H9 (cell line): ENCODE measurements around the gene ARFGEF2. TPM values are rescaled to one million over a fixed set of nuclear protein-coding genes. Genes with fewer than 3 reads are reported as not detected.

Experiments used
- DNase-seq: peaks from one replicate; pipeline ENCODE4 v3.0.0-alpha.2; 2017
- H2AFZ ChIP-seq: one replicate; pipeline ENCODE4 v1.6.1; 2013; ENCODE audit warnings: mild to moderate bottlenecking, low read length, control low read depth, moderate library complexity
- H2AK5ac ChIP-seq: 2 replicates; pipeline ENCODE4 v1.6.1; 2013; ENCODE audit warnings: low read length, control low read depth, mixed read lengths; ENCODE audit not compliant: insufficient read length
- H2BK120ac ChIP-seq: one replicate; pipeline ENCODE4 v1.6.1; 2013; ENCODE audit warnings: low read depth, mild to moderate bottlenecking, low read length, control low read depth, inconsistent platforms; ENCODE audit not compliant: poor library complexity, severe bottlenecking
- H2BK12ac ChIP-seq: 2 replicates; pipeline ENCODE4 v1.6.1; 2013; ENCODE audit warnings: low read length, control low read depth, mixed read lengths, low read depth; ENCODE audit not compliant: insufficient read length
- H2BK15ac ChIP-seq: 2 replicates; pipeline ENCODE4 v1.6.1; 2013; ENCODE audit warnings: low read depth, low read length, control low read depth
- H2BK20ac ChIP-seq: one replicate; pipeline ENCODE4 v1.6.1; 2013; ENCODE audit warnings: low read depth, mild to moderate bottlenecking, low read length, control low read depth, inconsistent platforms; ENCODE audit not compliant: poor library complexity, severe bottlenecking
- H2BK5ac ChIP-seq: 2 replicates; pipeline ENCODE4 v1.6.1; 2013; ENCODE audit warnings: low read length, control low read depth, mixed read lengths; ENCODE audit not compliant: insufficient read length
- H3K14ac ChIP-seq: 2 replicates; pipeline ENCODE4 v1.6.1; 2013; ENCODE audit warnings: low read length, control low read depth; ENCODE audit not compliant: insufficient read depth
- H3K18ac ChIP-seq: 2 replicates; pipeline ENCODE4 v1.6.1; 2013; ENCODE audit warnings: low read depth, mild to moderate bottlenecking, mixed read lengths, low read length, control low read depth; ENCODE audit not compliant: insufficient read length
- H3K23ac ChIP-seq: 2 replicates; pipeline ENCODE4 v1.6.1; 2013; ENCODE audit warnings: low read length, control low read depth, mixed read lengths, low read depth; ENCODE audit not compliant: insufficient read length
- H3K23me2 ChIP-seq: 2 replicates; pipeline ENCODE4 v1.6.1; 2013; ENCODE audit warnings: low read depth, mild to moderate bottlenecking, mixed read lengths, low read length, control low read depth; ENCODE audit not compliant: insufficient read length, poor library complexity, severe bottlenecking
- H3K27ac ChIP-seq: 2 replicates; pipeline ENCODE4 v1.5.1; 2013; ENCODE audit warnings: low read length, control low read depth, mixed read lengths, low read depth; ENCODE audit not compliant: insufficient read length
- H3K27me3 ChIP-seq: 2 replicates; pipeline ENCODE4 v1.6.1; 2013; ENCODE audit warnings: low read length, control low read depth, inconsistent platforms; ENCODE audit not compliant: insufficient read depth
- H3K4ac ChIP-seq: 2 replicates; pipeline ENCODE4 v1.6.1; 2013; ENCODE audit warnings: low read depth, mild to moderate bottlenecking, control low read depth, inconsistent platforms, low read length, moderate library complexity
- H3K4me1 ChIP-seq: 2 replicates; pipeline ENCODE4 v1.6.1; 2013; ENCODE audit warnings: low read length, control low read depth, inconsistent platforms; ENCODE audit not compliant: insufficient read depth
- H3K4me2 ChIP-seq: 2 replicates; pipeline ENCODE4 v1.6.1; 2013; ENCODE audit warnings: low read length, control low read depth, mixed read lengths; ENCODE audit not compliant: insufficient read length, insufficient read depth
- H3K56ac ChIP-seq: 2 replicates; pipeline ENCODE4 v1.6.1; 2013; ENCODE audit warnings: low read depth, mild to moderate bottlenecking, mixed read lengths, low read length, control low read depth; ENCODE audit not compliant: insufficient read length
- H3K79me1 ChIP-seq: 2 replicates; pipeline ENCODE4 v1.6.1; 2013; ENCODE audit warnings: low read depth, mild to moderate bottlenecking, moderate library complexity, low read length, control low read depth, inconsistent platforms; ENCODE audit not compliant: insufficient read depth, poor library complexity, severe bottlenecking
- H3K79me2 ChIP-seq: 2 replicates; pipeline ENCODE4 v1.6.1; 2013; ENCODE audit warnings: low read length, control low read depth, inconsistent platforms; ENCODE audit not compliant: insufficient read depth
- H3K9ac ChIP-seq: 2 replicates; pipeline ENCODE4 v1.6.1; 2013; ENCODE audit warnings: low read length, control low read depth, mixed read lengths; ENCODE audit not compliant: insufficient read length; ENCODE audit errors: extremely low read depth
- H3K9me3 ChIP-seq: one replicate; pipeline ENCODE4 v1.6.1; 2013; ENCODE audit warnings: low read depth, low read length, inconsistent platforms; ENCODE audit not compliant: control insufficient read depth
- H3T11ph ChIP-seq: one replicate; pipeline ENCODE4 v1.6.1; 2013; ENCODE audit warnings: mild to moderate bottlenecking, low read length, control low read depth, inconsistent platforms
- H4K20me1 ChIP-seq: one replicate; pipeline ENCODE4 v1.6.1; 2013; ENCODE audit not compliant: control insufficient read depth, insufficient read length, insufficient read depth
- H4K5ac ChIP-seq: 2 replicates; pipeline ENCODE4 v1.6.1; 2013; ENCODE audit warnings: low read depth, mild to moderate bottlenecking, mixed read lengths, low read length, control low read depth; ENCODE audit not compliant: insufficient read length
- H4K8ac ChIP-seq: replicated peaks from 2 replicates; pipeline ENCODE4 v1.6.1; 2013; ENCODE audit warnings: low read length, control low read depth, mixed read lengths, low read depth; ENCODE audit not compliant: insufficient read length
- H4K91ac ChIP-seq: 2 replicates; pipeline ENCODE4 v1.6.1; 2013; ENCODE audit warnings: low read depth, mild to moderate bottlenecking, moderate library complexity, mixed read lengths, low read length, control low read depth; ENCODE audit not compliant: insufficient read length
- H3K27ac Mint-ChIP-seq, 3 experiments: 2 replicates in 2 of 3; 3 replicates in 1 of 3; pipeline ENCODE4 v1.8.0; 2020 to 2021; ENCODE audit warnings: mixed read lengths in 3 of 3, mild to moderate bottlenecking in 1 of 3, moderate library complexity in 1 of 3
- H3K27me3 Mint-ChIP-seq: 2 replicates; pipeline ENCODE4 v1.8.0; 2021; ENCODE audit warnings: low read depth, mild to moderate bottlenecking, moderate library complexity, mixed read lengths
- H3K36me3 Mint-ChIP-seq, 3 experiments: 2 replicates in 2 of 3; 3 replicates in 1 of 3; pipeline ENCODE4 v1.8.0; 2020 to 2021; ENCODE audit warnings: low read depth in 3 of 3, mixed read lengths in 3 of 3; ENCODE audit not compliant: insufficient read depth in 1 of 3
- H3K4me1 Mint-ChIP-seq, 2 experiments: 2 replicates each; pipeline ENCODE4 v1.8.0; 2020; ENCODE audit warnings: mixed read lengths in 2 of 2
- H3K4me3 Mint-ChIP-seq, 2 experiments: 2 replicates in 1 of 2; 3 replicates in 1 of 2; pipeline ENCODE4 v1.8.0; 2020 to 2021; ENCODE audit warnings: mild to moderate bottlenecking in 2 of 2, mixed read lengths in 2 of 2, moderate library complexity in 1 of 2
- H3K9me3 Mint-ChIP-seq, 2 experiments: 2 replicates in 1 of 2; 3 replicates in 1 of 2; pipeline ENCODE4 v1.8.0; 2020; ENCODE audit warnings: mild to moderate bottlenecking in 2 of 2, mixed read lengths in 2 of 2, moderate library complexity in 1 of 2
- CTCF ChIP-seq: fragments of 200-600 bp; sonication (generic); conservative IDR thresholded peaks from 3 replicates; pipeline ENCODE4 v1.8.0; 2021; ENCODE audit warnings: antibody characterized with exemption, mild to moderate bottlenecking
- WGBS: extraction: QIAGEN DNeasy Blood & Tissue Kit; methylation state at CpG from one replicate; pipeline ENCODE4 v1.1.7; 2013; ENCODE audit warnings: missing lambda C conversion rate, low lambda C conversion rate, mixed read lengths; ENCODE audit not compliant: insufficient read length; ENCODE audit errors: extremely low coverage; 5-methylcytosine and 5-hydroxymethylcytosine counted together
- total RNA-seq: library from RNA; stranded (reverse); gene quantifications from 2 replicates; pipeline ENCODE4 v1.2.1, GENCODE V29; 2021

The ARFGEF2 gene
- total RNA-seq, 1 experiment from 2014 or later, result 16.6 TPM

- peaks cover 17 to 22% of the 10 kb centered on the region in 2 experiments; a peak in 4 of 5 replicates for H3K9me3 Mint-ChIP-seq
- peaks cover 0 to 6% (median 0%) of the 10 kb centered on the region in 3 experiments; a peak in 2 of 7 replicates for H3K36me3 Mint-ChIP-seq
These were observed 12.7 kb upstream of the ARFGEF2 start for GRCh38 chr20:48908656-48909319.

More at GRCh38 chr20:48908656-48909319, 12.7 kb upstream of the ARFGEF2 start:
- peaks cover 7% of the 10 kb centered on the region for H3K9me3 ChIP-seq
- no peaks in the 10 kb centered on the region for H3K79me2 ChIP-seq
- DNase-seq, result no peak
- H2AK5ac ChIP-seq, result no peak overlapping the region
- H3K23me2 ChIP-seq, result no peaks in the 10 kb centered on the region
- peaks cover 6 to 7% of the 10 kb centered on the region in 2 experiments for H3K4me1 Mint-ChIP-seq
- H4K8ac ChIP-seq, result no peak overlapping the region
- H2BK5ac ChIP-seq, result no peak overlapping the region
- H2BK120ac ChIP-seq, result no peak overlapping the region
- H3K23ac ChIP-seq, result no peak overlapping the region
- H2BK15ac ChIP-seq, result no peak overlapping the region
- H3K56ac ChIP-seq, result no peak overlapping the region
- H3K79me1 ChIP-seq, result no peaks in the 10 kb centered on the region
- H3K9ac ChIP-seq, result no peak overlapping the region
- no peak overlapping the region for H3K4me3 Mint-ChIP-seq
- WGBS, result no CpG with 5 or more reads among the region's 2 CpGs
- no peak overlapping the region for H2BK20ac ChIP-seq
- H3K27me3 Mint-ChIP-seq, result peaks cover 39% of the 10 kb centered on the region
- no peak overlapping the region for H2BK12ac ChIP-seq
- no peak overlapping the region for H4K91ac ChIP-seq
- no peak overlapping the region for H3K27ac Mint-ChIP-seq
- no peaks in the 10 kb centered on the region for H3K27me3 ChIP-seq
- no peak overlapping the region for H3K4me2 ChIP-seq
- H3K4ac ChIP-seq, result no peak overlapping the region
- no peak overlapping the region for H3K14ac ChIP-seq
- no peaks in the 10 kb centered on the region for H4K20me1 ChIP-seq
- no peak overlapping the region for H3K27ac ChIP-seq
- no peak overlapping the region for H4K5ac ChIP-seq
- H3T11ph ChIP-seq, result no peak overlapping the region
- no peak overlapping the region for H2AFZ ChIP-seq
- no peak overlapping the region for H3K18ac ChIP-seq
- TF ChIP-seq CTCF, result no peak
- H3K4me1 ChIP-seq, result peaks cover 4% of the 10 kb centered on the region; the same call in 1 of the 2 replicates
